ENCODE results near the gene NUDT1. TPM values are rescaled to one million over a fixed set of nuclear protein-coding genes. Genes with fewer than 3 reads are reported as not detected.

The NUDT1 gene
- 91.0 and 107 TPM in 2 replicates for total RNA-seq (2014; rRNA removed)
- 155 TPM for polyA plus RNA-seq (2012)

GRCh38 chr7:2241580-2242540, at the start of gene NUDT1, which contains the start of gene MRM2:
Gene NUDT1 (plus strand): TSS chr7:2242226. CDS start chr7:2244575, 2,349 bp downstream.
Gene MRM2 (minus strand): TSS chr7:2242205. CDS start chr7:2242169, 36 bp downstream.
- DNase-seq (ENCODE audit: low read depth): peak; percentile 76

DNA sequence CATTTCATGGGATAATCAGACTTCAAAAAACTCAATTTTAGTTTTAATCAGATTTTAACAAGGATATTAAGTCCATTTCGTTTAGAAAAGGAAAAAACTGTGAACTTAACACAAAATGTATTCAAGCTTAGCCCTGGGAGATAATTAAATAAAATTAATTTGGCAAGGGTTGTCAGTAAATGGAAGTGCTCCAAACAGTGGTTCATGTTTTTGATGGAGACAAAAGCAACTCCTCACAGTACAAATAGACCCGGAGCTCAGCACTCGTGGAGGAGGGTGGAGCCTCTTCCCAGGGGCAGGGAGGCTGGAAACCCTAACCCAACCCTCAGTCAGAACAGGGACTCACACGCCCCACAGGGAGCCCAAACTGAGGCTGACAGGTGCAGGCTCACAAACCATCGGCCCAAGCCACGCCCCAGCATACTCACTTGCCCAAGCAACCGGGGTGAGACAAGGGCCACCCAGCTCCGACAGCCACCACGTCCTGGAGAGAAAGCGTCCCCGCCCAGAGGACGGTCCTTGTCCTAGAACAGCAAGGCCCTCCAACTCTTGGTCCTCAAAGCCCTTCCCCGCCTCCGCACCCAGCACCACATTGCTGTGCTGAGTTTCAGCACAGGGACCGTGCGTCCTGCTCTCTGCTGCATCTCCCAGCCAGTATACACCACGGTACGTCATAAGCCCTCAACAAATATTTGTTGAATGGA, 49.0 kb upstream of the NUDT1 start:
- DNase-seq (ENCODE audit: low read depth): peak; percentile 29

DNA sequence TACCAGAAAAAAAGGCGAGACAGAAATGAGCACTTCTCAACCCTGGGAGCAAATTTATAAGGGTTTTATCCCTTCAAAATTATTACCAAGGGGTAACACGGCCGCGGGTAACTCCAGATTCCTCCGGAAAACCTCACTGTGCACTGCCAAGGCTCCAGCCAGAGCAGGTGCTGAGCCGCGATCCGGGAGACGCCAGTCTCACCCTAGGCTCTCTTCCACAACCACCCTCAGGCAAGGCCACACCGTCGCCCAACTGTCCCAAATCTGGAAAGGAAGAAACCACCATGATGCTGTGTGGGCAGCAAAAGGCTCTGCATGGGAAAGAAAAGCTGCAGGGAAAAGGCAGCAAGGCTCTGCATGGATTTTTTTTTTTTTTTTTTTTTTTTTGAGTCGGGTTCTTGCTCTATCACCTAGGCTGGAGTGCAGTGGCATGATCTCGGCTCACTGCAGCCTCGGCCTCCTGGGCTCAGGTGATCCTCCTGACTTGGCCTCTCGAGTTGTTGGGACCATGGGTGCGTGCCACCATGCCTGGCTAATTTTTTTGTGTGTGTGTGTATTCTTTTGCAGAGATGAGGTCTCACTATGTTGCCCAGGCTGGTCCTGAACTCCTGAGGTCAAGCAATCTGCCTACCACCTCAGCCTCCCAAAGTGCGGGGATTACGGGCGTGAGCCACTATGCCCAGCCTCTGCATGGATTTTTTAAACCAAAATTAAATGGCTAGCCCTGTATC, 48.3 kb upstream of the NUDT1 start:
- DNase-seq (ENCODE audit: low read depth): no peak

DNA sequence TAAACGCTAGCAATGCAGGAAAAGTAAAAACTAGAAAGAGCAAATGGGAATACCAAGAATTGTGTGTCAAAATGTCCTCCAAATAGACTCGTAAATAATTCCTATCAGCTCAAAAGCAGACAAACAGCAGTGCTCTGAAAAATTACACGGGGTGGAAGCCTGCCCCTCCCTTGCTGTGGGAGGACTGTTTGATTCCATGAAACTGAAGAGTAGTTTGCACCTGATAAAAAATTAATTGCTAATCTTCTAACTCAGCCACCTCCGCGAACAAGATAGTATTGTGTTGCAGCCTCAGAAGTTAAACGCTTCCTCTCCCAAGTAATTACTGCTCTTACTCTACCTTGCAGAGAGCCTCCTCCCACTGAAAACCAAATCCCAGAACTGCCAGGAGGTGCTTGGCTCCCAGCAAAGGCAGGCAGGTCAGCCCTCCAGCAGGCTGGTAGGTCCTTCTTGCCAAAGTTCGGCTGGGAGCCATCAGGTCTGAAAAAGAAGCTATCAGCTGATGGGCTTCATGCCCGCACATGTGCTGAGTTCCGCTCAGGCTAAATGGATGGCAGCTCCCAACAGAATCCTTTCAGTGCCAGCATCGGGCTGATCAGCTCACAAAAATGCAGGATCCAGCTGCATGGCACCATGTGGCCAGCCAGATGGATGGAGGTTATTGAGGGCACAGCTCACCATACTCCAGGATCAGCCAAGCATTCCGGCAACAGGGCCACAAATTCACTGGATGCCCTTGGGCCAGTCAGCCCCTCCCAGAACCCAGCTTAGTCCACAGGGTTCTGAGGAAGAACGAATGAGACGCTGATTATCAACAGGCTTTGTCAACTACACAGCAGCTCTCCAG, 46.4 kb upstream of the NUDT1 start:
- no peak for DNase-seq (ENCODE audit: low read depth)

GRCh38 chr7:2196381-2197378, 45.3 kb upstream of the NUDT1 start:
- DNase-seq (ENCODE audit: low read depth): no peak

DNA sequence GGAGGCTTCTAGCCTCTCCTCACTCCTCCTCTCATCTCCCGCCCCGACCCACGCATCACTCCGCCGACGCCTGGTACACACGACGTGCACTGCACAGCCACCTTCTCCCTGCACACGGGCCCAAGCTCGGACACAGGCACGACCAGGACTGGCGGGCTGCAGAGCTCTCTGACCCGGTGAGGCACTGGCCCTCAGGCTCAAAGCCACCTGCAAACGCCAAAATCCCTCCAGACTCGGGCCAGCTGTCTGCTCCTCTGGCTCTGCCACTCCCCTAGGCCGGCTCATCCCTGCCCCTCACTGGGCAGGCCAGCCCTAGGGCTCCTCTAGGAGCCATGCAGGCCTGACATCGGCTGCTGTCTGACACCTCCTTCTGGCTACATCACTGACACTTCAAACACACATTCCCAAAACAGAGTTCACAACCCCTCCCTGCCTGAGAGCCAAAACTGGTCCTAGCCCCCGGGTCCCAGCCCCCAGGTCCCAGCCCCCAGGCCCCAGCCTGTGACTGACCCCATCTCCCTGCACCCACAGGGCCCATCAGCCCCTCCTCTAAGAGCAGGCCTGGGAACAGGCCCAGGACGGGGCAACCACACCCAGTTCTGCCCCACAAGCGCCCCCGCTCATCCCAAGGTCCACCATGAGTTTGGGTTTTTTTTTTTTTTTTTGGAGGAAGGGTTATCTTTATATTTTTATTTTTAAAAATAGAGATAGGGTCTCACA, 44.4 kb upstream of the NUDT1 start:
- DNase-seq (ENCODE audit: low read depth): no peak

DNA sequence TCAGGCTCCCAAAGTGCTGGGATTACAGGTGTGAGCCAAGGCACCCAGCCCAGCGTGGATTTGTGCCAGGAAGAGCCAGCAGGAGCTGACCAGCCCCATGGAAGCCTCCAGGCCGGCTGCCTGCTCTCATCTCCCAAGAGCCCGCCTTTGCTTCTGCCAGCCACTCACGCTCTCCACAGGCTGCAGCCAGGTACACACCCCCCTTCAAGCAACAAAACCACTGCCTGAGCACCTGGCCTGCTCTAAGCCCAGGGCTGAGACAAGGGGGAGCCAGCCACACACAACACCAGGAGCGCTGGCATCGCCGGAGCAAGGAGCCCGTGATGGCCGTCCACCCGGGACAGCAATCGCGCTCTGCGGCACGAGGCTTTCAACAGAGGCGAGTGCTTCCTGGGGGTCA, 43.8 kb upstream of the NUDT1 start:
- DNase-seq (ENCODE audit: low read depth): no peak

DNA sequence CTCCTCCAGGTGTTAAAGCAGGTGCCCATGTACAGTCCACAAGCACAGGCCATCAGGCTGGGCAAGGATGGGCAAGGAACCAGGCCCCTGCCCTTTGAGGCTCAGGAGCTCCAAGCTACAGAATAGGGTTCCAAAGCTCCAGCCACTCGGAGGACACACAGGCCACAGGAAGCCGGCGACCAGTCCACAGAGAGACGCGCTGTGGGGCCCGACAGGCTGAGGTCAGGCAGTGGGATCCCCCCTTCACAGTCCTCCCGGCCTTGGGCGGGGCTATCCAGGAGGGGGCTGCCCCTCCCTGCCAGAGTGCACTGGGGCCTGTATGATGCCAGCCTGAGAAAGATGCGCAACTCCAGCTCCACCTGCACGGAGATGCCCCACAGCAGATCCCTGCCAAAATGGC, 43.3 kb upstream of the NUDT1 start:
- DNase-seq (ENCODE audit: low read depth): no peak

GRCh38 chr7:2199528-2199927, 42.5 kb upstream of the NUDT1 start:
- no peak for DNase-seq (ENCODE audit: low read depth)

GRCh38 chr7:2199956-2200583, 42.0 kb upstream of the NUDT1 start:
- DNase-seq (ENCODE audit: low read depth): no peak

GRCh38 chr7:2200584-2200980, 41.4 kb upstream of the NUDT1 start:
- no peak for DNase-seq (ENCODE audit: low read depth)

- DNase-seq (ENCODE audit: low read depth): no peak
Measured at GRCh38 chr7:2201128-2201527, 40.9 kb upstream of the NUDT1 start.

DNA sequence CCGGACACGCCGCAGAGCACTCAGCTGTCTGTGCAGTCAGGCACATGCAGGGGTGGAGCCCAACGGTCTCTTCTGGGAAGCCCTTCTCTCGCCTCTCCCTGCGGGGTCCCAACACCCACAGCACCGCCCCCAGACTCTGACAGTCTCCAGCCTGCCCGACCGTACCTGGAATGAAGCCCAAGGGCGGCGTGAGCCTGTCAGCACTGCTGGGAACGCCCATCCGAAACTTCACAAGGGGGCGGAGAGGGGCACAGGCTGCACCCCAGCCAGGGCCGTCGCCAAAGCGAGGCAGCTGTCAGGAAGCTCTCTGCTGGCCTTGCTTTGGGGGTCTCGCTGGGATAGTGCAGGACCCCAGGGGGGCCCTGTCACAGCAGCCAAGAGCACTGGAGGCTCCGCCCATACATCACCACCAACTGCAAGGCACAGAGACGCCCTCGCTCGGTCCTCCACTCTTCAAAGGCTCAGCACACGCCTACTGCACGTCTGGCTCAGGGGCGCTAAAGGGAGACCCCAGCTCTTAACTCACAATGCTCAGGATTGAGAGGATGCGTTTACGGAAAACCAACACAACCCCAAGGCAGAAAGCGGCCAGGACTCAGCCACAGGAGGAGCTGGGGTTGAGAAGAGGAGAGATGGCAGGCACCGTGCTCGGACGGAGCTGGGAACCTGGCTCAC, 40.2 kb upstream of the NUDT1 start:
- no peak for DNase-seq (ENCODE audit: low read depth)

- DNase-seq (ENCODE audit: low read depth): no peak
Measured at GRCh38 chr7:2202361-2202761, 39.7 kb upstream of the NUDT1 start.

DNA sequence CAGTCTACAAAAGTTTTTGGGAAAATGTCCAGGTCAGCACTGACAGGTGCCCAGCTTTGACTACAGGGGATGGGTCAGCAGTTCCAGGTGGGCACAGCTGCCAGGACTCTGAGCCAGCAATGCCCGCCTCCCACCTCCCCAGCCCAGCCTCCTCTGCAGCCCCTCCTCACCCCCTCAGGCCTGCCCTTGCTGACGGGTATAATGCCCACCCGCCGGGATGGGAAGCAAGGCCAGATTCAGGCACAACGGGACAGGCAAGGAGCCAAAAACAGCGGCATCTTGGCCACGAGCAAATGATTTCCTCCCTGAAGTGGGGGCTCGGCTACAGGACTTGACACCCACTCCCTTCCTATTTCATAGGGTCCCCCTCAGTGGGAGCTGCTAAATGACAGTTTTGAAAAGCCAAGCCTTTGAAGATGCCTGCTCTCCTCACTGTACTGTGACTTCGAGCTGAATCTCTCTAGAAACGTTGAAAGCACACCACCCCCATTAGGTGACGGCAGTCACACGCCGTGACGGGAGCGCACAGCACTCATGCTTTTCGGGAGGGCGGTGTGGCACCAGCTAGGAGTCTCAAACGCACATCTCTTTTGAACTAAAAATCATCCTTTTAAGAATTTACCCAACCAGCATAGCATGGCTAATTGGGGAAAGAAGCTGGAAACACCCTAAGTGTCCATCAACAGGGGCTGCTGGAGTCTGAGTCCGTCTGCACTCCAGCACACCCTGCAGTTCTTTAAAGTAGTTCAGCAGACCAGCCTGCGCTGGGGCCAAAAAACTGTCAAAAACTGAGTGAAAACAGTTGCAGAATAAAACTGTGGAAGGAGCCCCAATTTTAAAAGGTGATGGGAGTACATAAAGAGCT, 38.9 kb upstream of the NUDT1 start:
- DNase-seq (ENCODE audit: low read depth): no peak

GRCh38 chr7:2203766-2204300, 38.2 kb upstream of the NUDT1 start:
- no peak for DNase-seq (ENCODE audit: low read depth)

GRCh38 chr7:2204446-2204845, 37.6 kb upstream of the NUDT1 start:
- no peak for DNase-seq (ENCODE audit: low read depth)

Measured in LHCN-M2 (cell line).